ENCODE data around the gene LRRC23.

DNA sequence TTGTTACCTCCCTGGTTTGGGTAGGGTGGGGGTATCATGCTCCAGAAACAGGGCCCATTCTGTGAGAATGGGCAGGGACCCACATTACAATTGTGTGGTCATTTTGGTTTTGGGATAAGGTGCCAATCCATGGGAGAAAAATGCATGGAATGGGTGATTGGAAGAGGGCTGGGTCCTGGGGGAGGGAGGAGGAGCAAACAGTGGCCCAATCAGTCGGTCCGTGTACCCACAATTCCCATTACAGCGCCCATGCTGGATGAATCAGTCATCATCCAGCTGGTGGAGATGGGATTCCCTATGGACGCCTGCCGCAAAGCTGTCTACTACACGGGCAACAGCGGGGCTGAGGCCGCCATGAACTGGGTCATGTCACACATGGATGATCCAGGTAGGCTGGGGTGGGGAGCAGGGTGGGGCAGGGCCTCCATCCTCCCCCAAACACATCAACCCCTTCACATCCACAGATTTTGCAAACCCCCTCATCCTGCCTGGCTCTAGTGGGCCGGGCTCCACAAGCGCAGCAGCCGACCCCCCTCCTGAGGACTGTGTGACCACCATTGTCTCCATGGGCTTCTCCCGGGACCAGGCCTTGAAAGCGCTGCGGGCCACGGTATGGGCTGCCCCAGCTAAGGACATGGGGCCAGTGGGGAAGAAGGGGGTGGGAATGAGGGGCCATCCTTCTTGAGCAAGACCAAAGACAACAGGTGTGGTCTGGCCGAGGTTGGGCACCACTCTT, 40.9 kb upstream of the LRRC23 start:
- TF ChIP-seq ZNF670 (CRISPR knock-in tag; IDR thresholded peaks at IDR 0.05; ENCODE audit: borderline replicate concordance) (no peak), POLR2A (IDR thresholded peaks at IDR 0.05; ENCODE audit: insufficient read depth in 1 of 2, low read depth in 2 of 2, low read length in 2 of 2) (no peak), MYC (CRISPR knock-in tag; IDR thresholded peaks at IDR 0.05; ENCODE audit: borderline replicate concordance) (no peak), ZNF672 (CRISPR knock-in tag; IDR thresholded peaks at IDR 0.05) (no peak), RFX5 (IDR thresholded peaks at IDR 0.05; ENCODE audit: low read depth, low read length) (no peak), ZNF768 (CRISPR knock-in tag; IDR thresholded peaks at IDR 0.05) (no peak)
- TF ChIP-seq, protein P1, sequence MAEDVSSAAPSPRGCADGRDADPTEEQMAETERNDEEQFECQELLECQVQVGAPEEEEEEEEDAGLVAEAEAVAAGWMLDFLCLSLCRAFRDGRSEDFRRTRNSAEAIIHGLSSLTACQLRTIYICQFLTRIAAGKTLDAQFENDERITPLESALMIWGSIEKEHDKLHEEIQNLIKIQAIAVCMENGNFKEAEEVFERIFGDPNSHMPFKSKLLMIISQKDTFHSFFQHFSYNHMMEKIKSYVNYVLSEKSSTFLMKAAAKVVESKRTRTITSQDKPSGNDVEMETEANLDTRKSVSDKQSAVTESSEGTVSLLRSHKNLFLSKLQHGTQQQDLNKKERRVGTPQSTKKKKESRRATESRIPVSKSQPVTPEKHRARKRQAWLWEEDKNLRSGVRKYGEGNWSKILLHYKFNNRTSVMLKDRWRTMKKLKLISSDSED (CRISPR knock-in tag; IDR thresholded peaks at IDR 0.05) = no peak
- TF ChIP-seq, protein P2, sequence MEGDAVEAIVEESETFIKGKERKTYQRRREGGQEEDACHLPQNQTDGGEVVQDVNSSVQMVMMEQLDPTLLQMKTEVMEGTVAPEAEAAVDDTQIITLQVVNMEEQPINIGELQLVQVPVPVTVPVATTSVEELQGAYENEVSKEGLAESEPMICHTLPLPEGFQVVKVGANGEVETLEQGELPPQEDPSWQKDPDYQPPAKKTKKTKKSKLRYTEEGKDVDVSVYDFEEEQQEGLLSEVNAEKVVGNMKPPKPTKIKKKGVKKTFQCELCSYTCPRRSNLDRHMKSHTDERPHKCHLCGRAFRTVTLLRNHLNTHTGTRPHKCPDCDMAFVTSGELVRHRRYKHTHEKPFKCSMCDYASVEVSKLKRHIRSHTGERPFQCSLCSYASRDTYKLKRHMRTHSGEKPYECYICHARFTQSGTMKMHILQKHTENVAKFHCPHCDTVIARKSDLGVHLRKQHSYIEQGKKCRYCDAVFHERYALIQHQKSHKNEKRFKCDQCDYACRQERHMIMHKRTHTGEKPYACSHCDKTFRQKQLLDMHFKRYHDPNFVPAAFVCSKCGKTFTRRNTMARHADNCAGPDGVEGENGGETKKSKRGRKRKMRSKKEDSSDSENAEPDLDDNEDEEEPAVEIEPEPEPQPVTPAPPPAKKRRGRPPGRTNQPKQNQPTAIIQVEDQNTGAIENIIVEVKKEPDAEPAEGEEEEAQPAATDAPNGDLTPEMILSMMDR (CRISPR knock-in tag; IDR thresholded peaks at IDR 0.05) = no peak
- TF ChIP-seq, protein P3, sequence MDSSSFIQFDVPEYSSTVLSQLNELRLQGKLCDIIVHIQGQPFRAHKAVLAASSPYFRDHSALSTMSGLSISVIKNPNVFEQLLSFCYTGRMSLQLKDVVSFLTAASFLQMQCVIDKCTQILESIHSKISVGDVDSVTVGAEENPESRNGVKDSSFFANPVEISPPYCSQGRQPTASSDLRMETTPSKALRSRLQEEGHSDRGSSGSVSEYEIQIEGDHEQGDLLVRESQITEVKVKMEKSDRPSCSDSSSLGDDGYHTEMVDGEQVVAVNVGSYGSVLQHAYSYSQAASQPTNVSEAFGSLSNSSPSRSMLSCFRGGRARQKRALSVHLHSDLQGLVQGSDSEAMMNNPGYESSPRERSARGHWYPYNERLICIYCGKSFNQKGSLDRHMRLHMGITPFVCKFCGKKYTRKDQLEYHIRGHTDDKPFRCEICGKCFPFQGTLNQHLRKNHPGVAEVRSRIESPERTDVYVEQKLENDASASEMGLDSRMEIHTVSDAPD (CRISPR knock-in tag; IDR thresholded peaks at IDR 0.05) = no peak
- TF ChIP-seq, protein P4, sequence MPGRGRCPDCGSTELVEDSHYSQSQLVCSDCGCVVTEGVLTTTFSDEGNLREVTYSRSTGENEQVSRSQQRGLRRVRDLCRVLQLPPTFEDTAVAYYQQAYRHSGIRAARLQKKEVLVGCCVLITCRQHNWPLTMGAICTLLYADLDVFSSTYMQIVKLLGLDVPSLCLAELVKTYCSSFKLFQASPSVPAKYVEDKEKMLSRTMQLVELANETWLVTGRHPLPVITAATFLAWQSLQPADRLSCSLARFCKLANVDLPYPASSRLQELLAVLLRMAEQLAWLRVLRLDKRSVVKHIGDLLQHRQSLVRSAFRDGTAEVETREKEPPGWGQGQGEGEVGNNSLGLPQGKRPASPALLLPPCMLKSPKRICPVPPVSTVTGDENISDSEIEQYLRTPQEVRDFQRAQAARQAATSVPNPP (CRISPR knock-in tag; IDR thresholded peaks at IDR 0.05) = no peak
